GM12878 (cell line): Measurements from ENCODE around the gene RCOR1. TPM values are rescaled to one million over a fixed set of nuclear protein-coding genes. Genes with fewer than 3 reads are reported as not detected.

Source experiments
- BACH1 ChIP-seq: fragments of 450-650 bp; IDR thresholded peaks from 2 replicates; pipeline ENCODE4 v1.6.1; 2017; ENCODE audit warnings: mild to moderate bottlenecking, borderline replicate concordance
- BMI1 ChIP-seq: fragments of 450-650 bp; IDR thresholded peaks from 2 replicates; pipeline ENCODE4 v1.6.1; 2016; ENCODE audit warnings: mild to moderate bottlenecking, moderate library complexity, borderline replicate concordance
- FOS ChIP-seq: IDR thresholded peaks from 3 replicates; pipeline ENCODE4 v1.6.1; 2011; ENCODE audit warnings: borderline replicate concordance; ENCODE audit not compliant: insufficient read length; ENCODE audit errors: extremely low read depth
- IRF5 ChIP-seq: fragments of 450-650 bp; IDR thresholded peaks from 2 replicates; pipeline ENCODE4 v1.6.1; 2017; ENCODE audit warnings: borderline replicate concordance
- MEF2A ChIP-seq: IDR thresholded peaks from 2 replicates; pipeline ENCODE4 v1.6.1; 2011; ENCODE audit warnings: low read depth, mild to moderate bottlenecking, low read length, moderate library complexity; ENCODE audit not compliant: insufficient read depth
- RBBP5 ChIP-seq: fragments of 200-600 bp; sonication (generic); conservative IDR thresholded peaks from 2 replicates; pipeline ENCODE4 v1.6.1; 2016
- SMARCA5 ChIP-seq: fragments of 450-650 bp; IDR thresholded peaks from 2 replicates; pipeline ENCODE4 v1.6.1; 2017; ENCODE audit warnings: mild to moderate bottlenecking
- SRF ChIP-seq, 2 experiments: IDR thresholded peaks; 2 replicates each; pipeline ENCODE4 v1.6.1; 2011; ENCODE audit warnings: low read depth in 2 of 2, low read length in 2 of 2, mild to moderate bottlenecking in 1 of 2, moderate library complexity in 1 of 2
- polyA plus RNA-seq, 11 experiments: library from polyadenylated mRNA; depleted of rRNA in 4 of 11; unstranded in 6 of 11; stranded (reverse) in 5 of 11; fragments of >200 nt; fragmentation: Nextera tagmentation in 4 of 11; fragmentation: Illumina TruSeq in 1 of 11; extraction: Ambion mirVana in 4 of 11; extraction: Trizol in 1 of 11; gene quantifications; 1 replicate in 1 of 11; 2 replicates in 10 of 11; pipeline versions ENCODE4 v1.2.1 to v1.2.3, GENCODE V29; 2011 to 2016; ENCODE audit warnings: inconsistent platforms in 2 of 11, missing spikeins in 2 of 11, low read depth in 1 of 11
- total RNA-seq, 4 experiments: library from RNA; depleted of rRNA in 3 of 4; stranded (reverse); fragments of >200 nt in 3 of 4; fragmentation: Illumina TruSeq in 1 of 4; extraction: Trizol in 1 of 4; gene quantifications; 2 replicates each; pipeline versions ENCODE4 v1.2.1 to v1.2.3, GENCODE V29; 2013 to 2021
- TF ChIP-seq, protein P1 (sequence below): fragments of 150-350 bp; IDR thresholded peaks from 2 replicates; pipeline ENCODE4 v1.6.1; 2016; ENCODE audit warnings: low read depth, low read length
- TF ChIP-seq, protein P2 (sequence below): fragments of 450-650 bp; IDR thresholded peaks from 2 replicates; pipeline ENCODE4 v1.6.1; 2016; ENCODE audit warnings: mild to moderate bottlenecking, moderate library complexity, borderline replicate concordance

RCOR1 gene
- total and polyA plus RNA-seq, 10 of the 15 experiments (the other 5 are each of a cell fraction or from before 2014, with no cell fraction given) = 1.6 to 12.2 (median 4.4) TPM

- TF ChIP-seq, protein P1, sequence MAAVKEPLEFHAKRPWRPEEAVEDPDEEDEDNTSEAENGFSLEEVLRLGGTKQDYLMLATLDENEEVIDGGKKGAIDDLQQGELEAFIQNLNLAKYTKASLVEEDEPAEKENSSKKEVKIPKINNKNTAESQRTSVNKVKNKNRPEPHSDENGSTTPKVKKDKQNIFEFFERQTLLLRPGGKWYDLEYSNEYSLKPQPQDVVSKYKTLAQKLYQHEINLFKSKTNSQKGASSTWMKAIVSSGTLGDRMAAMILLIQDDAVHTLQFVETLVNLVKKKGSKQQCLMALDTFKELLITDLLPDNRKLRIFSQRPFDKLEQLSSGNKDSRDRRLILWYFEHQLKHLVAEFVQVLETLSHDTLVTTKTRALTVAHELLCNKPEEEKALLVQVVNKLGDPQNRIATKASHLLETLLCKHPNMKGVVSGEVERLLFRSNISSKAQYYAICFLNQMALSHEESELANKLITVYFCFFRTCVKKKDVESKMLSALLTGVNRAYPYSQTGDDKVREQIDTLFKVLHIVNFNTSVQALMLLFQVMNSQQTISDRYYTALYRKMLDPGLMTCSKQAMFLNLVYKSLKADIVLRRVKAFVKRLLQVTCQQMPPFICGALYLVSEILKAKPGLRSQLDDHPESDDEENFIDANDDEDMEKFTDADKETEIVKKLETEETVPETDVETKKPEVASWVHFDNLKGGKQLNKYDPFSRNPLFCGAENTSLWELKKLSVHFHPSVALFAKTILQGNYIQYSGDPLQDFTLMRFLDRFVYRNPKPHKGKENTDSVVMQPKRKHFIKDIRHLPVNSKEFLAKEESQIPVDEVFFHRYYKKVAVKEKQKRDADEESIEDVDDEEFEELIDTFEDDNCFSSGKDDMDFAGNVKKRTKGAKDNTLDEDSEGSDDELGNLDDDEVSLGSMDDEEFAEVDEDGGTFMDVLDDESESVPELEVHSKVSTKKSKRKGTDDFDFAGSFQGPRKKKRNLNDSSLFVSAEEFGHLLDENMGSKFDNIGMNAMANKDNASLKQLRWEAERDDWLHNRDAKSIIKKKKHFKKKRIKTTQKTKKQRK = no peak
- no peak for TF ChIP-seq BACH1
- TF ChIP-seq, protein P2, sequence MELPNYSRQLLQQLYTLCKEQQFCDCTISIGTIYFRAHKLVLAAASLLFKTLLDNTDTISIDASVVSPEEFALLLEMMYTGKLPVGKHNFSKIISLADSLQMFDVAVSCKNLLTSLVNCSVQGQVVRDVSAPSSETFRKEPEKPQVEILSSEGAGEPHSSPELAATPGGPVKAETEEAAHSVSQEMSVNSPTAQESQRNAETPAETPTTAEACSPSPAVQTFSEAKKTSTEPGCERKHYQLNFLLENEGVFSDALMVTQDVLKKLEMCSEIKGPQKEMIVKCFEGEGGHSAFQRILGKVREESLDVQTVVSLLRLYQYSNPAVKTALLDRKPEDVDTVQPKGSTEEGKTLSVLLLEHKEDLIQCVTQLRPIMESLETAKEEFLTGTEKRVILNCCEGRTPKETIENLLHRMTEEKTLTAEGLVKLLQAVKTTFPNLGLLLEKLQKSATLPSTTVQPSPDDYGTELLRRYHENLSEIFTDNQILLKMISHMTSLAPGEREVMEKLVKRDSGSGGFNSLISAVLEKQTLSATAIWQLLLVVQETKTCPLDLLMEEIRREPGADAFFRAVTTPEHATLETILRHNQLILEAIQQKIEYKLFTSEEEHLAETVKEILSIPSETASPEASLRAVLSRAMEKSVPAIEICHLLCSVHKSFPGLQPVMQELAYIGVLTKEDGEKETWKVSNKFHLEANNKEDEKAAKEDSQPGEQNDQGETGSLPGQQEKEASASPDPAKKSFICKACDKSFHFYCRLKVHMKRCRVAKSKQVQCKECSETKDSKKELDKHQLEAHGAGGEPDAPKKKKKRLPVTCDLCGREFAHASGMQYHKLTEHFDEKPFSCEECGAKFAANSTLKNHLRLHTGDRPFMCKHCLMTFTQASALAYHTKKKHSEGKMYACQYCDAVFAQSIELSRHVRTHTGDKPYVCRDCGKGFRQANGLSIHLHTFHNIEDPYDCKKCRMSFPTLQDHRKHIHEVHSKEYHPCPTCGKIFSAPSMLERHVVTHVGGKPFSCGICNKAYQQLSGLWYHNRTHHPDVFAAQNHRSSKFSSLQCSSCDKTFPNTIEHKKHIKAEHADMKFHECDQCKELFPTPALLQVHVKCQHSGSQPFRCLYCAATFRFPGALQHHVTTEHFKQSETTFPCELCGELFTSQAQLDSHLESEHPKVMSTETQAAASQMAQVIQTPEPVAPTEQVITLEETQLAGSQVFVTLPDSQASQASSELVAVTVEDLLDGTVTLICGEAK = no peak; the same call in 1 of the 2 replicates
- no peak for TF ChIP-seq RBBP5
- no peak for TF ChIP-seq SRF (IDR thresholded peaks at IDR 0.05; ENCODE audit: low read depth in 2 of 2, low read length in 2 of 2)
- TF ChIP-seq IRF5 = no peak
- no peak for TF ChIP-seq FOS
- 0 out of 2 replicates have a peak, but pooled peaks have one; percentile 22 for TF ChIP-seq MEF2A
- TF ChIP-seq BMI1 = no peak
- TF ChIP-seq SMARCA5 = no peak
These were observed 176.0 kb downstream of the RCOR1 start (continued) for GRCh38 chr14:102768223-102769048.
